Loucy (cell line): ENCODE measurements around the gene ST3GAL2.
"Not testable (repeated sequence)": the region's sequence is repeated elsewhere in the genome, so short reads cannot be mapped to it uniquely, and the experiment has no call there.

ENCODE experiments used
- CTCF ChIP-seq: fragments of 200-600 bp; sonication (generic); conservative IDR thresholded peaks from 2 replicates; pipeline ENCODE4 v1.5.1; 2014; ENCODE audit warnings: mild to moderate bottlenecking, antibody characterized with exemption, low read length
- EZH2phosphoT487 ChIP-seq: fragments of 200-600 bp; IDR thresholded peaks from 2 replicates; pipeline ENCODE4 v1.6.1; 2018; ENCODE audit warnings: antibody characterized with exemption, mild to moderate bottlenecking, moderate library complexity, borderline replicate concordance

- not testable (repeated sequence) for TF ChIP-seq CTCF, EZH2phosphoT487
These were observed 52.5 kb downstream of the ST3GAL2 start for GRCh38 chr16:70386289-70386986.
